ENCODE results near the gene GNPTG. TPM values are rescaled to one million over a fixed set of nuclear protein-coding genes. Genes with fewer than 3 reads are reported as not detected.
A peak's percentile ranks its signal among the peaks of the same experiment; 100 is the strongest.

GNPTG gene
- total and polyA plus RNA-seq, 9 of the 15 experiments (the other 6 are each of a cell fraction or from before 2014, with no cell fraction given) = 0.69 to 33.3 (median 13.6) TPM

DNA sequence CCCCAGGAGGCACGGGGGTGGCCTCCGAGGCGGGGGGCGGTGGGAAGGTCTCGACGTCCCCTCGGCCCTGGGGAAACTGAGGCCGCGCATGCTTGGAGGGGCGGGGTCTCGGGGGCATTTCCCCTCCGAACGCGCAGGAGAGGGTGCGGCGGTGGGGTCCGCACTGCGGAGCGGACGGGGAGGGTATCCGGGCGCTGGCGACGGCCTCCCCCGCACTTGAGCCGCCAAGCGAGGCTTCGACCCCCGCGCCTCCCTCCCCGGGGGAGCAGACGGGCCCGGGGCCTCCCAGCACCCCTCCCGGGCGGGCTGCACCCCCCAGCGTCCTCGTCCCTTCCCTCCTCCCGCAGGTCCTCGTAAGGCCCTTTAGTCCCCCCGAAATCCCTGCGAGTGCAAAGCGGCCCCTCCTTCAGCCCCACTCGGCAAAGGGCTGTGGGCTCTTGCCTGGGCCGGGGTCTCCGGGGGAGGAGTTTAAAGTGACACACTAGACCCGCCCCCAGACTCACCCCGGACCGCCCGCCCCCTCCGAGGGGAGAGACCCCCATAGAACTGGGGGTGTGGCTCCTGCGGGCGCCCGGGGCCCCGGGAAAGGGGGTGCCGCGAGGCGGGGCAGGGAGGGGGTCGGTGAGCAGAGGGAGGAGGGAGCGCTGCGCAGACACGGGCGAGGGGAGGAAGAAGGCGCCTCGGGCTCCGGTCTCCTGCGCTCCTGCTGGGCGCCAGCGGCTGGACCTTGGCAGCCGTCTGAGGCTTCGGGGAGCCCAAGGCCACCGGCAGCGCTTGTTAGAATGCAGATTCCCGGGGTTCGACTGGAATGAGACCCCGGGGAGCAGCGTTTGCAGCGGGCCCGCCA is 17.7 kb upstream of the GNPTG start (continued):
- TF ChIP-seq NRF1 (conservative IDR thresholded peaks at IDR 0.05 in 1 of 2, IDR thresholded peaks at IDR 0.05 in 1 of 2) = peak in 1 of 2 experiments; percentile 41; a peak in 1 of 4 replicates
- TF ChIP-seq, protein P1, sequence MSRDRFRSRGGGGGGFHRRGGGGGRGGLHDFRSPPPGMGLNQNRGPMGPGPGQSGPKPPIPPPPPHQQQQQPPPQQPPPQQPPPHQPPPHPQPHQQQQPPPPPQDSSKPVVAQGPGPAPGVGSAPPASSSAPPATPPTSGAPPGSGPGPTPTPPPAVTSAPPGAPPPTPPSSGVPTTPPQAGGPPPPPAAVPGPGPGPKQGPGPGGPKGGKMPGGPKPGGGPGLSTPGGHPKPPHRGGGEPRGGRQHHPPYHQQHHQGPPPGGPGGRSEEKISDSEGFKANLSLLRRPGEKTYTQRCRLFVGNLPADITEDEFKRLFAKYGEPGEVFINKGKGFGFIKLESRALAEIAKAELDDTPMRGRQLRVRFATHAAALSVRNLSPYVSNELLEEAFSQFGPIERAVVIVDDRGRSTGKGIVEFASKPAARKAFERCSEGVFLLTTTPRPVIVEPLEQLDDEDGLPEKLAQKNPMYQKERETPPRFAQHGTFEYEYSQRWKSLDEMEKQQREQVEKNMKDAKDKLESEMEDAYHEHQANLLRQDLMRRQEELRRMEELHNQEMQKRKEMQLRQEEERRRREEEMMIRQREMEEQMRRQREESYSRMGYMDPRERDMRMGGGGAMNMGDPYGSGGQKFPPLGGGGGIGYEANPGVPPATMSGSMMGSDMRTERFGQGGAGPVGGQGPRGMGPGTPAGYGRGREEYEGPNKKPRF (IDR thresholded peaks at IDR 0.05; ENCODE audit: low read depth, low read length) = no peak
- TF ChIP-seq RBFOX2 (IDR thresholded peaks at IDR 0.05; ENCODE audit: low read depth, low read length) = peak; percentile 40
- no peak for TF ChIP-seq HNRNPUL1 (IDR thresholded peaks at IDR 0.05; ENCODE audit: low read length)
- no peak for TF ChIP-seq STAT5A (IDR thresholded peaks at IDR 0.05; ENCODE audit: borderline replicate concordance, low read length)
- TF ChIP-seq HDAC6 (IDR thresholded peaks at IDR 0.05; ENCODE audit: low read depth, low read length) = no peak
- TF ChIP-seq ZNF232 (CRISPR knock-in tag; IDR thresholded peaks at IDR 0.05) = no peak
- peak; percentile 57; the same call in 1 of the 2 replicates for TF ChIP-seq ZBTB7A (IDR thresholded peaks at IDR 0.05; ENCODE audit: borderline replicate concordance, control insufficient read depth, low read depth, low read length)
- no peak for TF ChIP-seq KHSRP (IDR thresholded peaks at IDR 0.05)
- TF ChIP-seq HOXB6 (CRISPR knock-in tag; IDR thresholded peaks at IDR 0.05; ENCODE audit: borderline replicate concordance) = no peak
- TF ChIP-seq EGR1 (conservative IDR thresholded peaks at IDR 0.05) = 0 out of 2 replicates have a peak, but pooled peaks have one; percentile 13
- no peak for TF ChIP-seq HMGN3 (IDR thresholded peaks at IDR 0.05; ENCODE audit: borderline replicate concordance, extremely low read depth, insufficient read length, low read depth, low read length)
